ENCODE data around the gene CRLF2. TPM values are rescaled to one million over a fixed set of nuclear protein-coding genes. Genes with fewer than 3 reads are reported as not detected.

Gene CRLF2
- total and polyA plus RNA-seq, 8 donors = not detected

- no peak overlapping the region for H3K4me3 ChIP-seq
- no peak for DNase-seq
- no peak for TF ChIP-seq POLR2A (IDR thresholded peaks at IDR 0.05)
- TF ChIP-seq EP300 (IDR thresholded peaks at IDR 0.05) = no peak
- no peak for TF ChIP-seq CTCF (IDR thresholded peaks at IDR 0.05)
- no peak for TF ChIP-seq POLR2AphosphoS5 (IDR thresholded peaks at IDR 0.05)
- intact Hi-C loops (cut with DNase I; ENCODE audit: low total_unique reads) = no loop called here
- H3K4me1 ChIP-seq = no peaks in the 10 kb centered on the region
- peaks cover 0 to 8% (median 0%) of the 10 kb centered on the region in 4 donors for H3K9me3 ChIP-seq
- WGBS, 5 donors = 40 to 57% (median 51%) methylated on average over 9 of the region's 9 CpGs
- no peaks in the 10 kb centered on the region for H3K36me3 ChIP-seq
- H3K27me3 ChIP-seq = peaks cover 0 to 23% (median 0%) of the 10 kb centered on the region in 3 donors
- H3K27ac ChIP-seq = no peak overlapping the region
These were observed 60.9 kb downstream of the CRLF2 start for GRCh38 chrX:1151378-1152077.

DNA sequence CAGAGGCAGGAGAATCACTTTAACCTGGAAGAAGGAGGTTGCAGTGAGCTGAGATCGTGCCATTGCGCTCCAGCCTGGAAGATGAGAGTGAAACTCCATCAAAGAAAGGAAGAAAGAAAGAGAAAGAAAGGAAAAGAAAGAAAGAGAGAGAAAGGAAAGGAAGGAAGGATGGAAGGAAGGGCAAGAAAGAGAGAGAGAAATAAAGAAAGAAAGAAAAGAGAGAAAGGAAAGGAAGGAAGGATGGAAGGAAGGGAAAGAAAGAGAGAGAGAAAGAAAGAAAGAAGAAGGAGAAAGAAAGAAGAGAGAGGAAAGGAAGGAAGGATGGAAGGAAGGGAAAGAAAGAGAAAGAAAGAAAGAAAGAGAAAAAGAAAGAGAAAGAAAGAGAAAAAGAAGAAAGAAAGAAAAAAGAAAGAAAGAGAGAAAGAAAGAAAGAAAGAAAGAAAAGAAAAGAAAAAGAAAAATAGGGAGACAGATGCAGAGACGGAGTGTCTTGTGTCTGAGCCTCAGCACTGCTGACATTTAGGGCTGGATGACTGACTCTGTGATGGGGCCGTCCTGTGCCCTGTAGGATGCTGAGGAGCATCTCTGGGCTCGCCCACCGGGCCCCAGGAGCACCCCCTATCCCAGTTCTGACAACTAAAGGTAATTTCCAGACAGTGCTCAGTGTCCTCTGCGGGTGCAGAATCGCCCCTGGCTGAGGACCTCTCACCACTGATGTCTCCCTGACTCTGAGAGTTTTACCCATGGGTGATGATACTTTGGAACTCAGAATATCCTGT is 61.7 kb downstream of the CRLF2 start:
- H3K27me3 ChIP-seq = peaks cover 0 to 23% (median 0%) of the 10 kb centered on the region in 3 donors
- H3K4me3 ChIP-seq = no peak overlapping the region
- intact Hi-C loops (cut with DNase I; ENCODE audit: low total_unique reads) = no loop called here
- no peaks in the 10 kb centered on the region for H3K4me1 ChIP-seq
- TF ChIP-seq POLR2AphosphoS5 (IDR thresholded peaks at IDR 0.05) (no peak), POLR2A (IDR thresholded peaks at IDR 0.05) (no peak), CTCF (IDR thresholded peaks at IDR 0.05) (no peak), EP300 (IDR thresholded peaks at IDR 0.05) (no peak)
- H3K9me3 ChIP-seq = peaks cover 0 to 8% (median 0%) of the 10 kb centered on the region in 4 donors
- H3K27ac ChIP-seq = no peak overlapping the region
- 68 to 88% (median 81%) methylated on average over 8 of the region's 8 CpGs for WGBS, 5 donors
- H3K36me3 ChIP-seq = no peaks in the 10 kb centered on the region
- no peak for DNase-seq

DNA sequence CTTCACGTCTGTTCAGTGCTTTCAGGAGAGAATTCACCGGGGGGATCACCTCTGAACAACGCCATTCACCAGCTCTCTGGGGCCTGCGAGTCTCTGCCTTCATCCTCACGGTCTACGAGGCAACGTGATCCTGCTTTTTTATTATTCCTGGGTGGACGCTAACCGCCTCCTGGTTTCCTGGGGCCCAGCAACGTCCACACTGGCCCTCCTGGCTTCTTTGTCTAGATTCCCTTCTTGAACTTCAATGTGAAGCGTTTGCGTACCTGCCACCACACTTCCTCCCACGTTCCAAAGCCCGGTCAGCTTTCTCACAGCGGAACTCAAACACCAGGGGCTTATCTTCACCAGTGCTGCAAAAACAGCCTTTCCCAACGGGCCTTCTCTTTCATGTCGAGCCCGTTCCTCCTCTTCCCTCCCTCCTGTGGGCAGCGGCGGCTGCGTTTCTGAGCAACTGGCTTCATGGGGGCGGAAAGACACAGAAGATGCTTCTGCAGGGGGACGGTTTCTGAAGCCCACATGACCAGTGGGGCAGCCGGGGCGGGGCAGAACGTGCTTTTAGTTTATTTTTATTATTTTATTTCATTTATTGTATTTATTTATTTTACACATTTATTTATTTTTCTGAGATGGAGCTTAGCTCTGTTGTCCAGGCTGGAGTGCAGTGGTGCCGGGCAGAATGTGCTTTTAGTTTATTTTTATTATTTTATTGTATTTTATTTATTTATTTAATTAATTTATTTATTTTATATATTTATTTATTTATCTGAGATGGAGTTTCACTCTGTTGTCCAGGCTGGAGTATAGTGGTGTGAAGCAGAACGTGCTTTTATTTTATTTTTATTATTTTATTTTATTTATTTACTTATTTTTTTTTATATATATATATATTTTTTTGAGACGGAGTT is 64.6 kb downstream of the CRLF2 start:
- no peaks in the 10 kb centered on the region for H3K36me3 ChIP-seq
- H3K4me1 ChIP-seq = no peaks in the 10 kb centered on the region
- no peak overlapping the region for H3K4me3 ChIP-seq
- peaks cover 0 to 23% (median 0%) of the 10 kb centered on the region in 3 donors for H3K27me3 ChIP-seq
- 48 to 59% (median 52%) methylated on average over 29 of the region's 29 CpGs for WGBS, 5 donors
- no peak for TF ChIP-seq POLR2A (IDR thresholded peaks at IDR 0.05)
- no peak for TF ChIP-seq EP300 (IDR thresholded peaks at IDR 0.05)
- TF ChIP-seq CTCF (IDR thresholded peaks at IDR 0.05) = no peak
- no peak for TF ChIP-seq POLR2AphosphoS5 (IDR thresholded peaks at IDR 0.05)
- H3K27ac ChIP-seq = no peak overlapping the region
- DNase-seq = no peak
- intact Hi-C loops (cut with DNase I; ENCODE audit: low total_unique reads) = no loop called here
- peaks cover 0 to 8% (median 0%) of the 10 kb centered on the region in 4 donors for H3K9me3 ChIP-seq

- peaks cover 0 to 8% (median 2%) of the 10 kb centered on the region in 4 donors for H3K9me3 ChIP-seq
- H3K36me3 ChIP-seq = no peaks in the 10 kb centered on the region
- intact Hi-C loops (cut with DNase I; ENCODE audit: low total_unique reads) = no loop called here
- peaks cover 0 to 27% (median 0%) of the 10 kb centered on the region in 3 donors for H3K27me3 ChIP-seq
- 68 to 72% (median 70%) methylated on average over 11 of the region's 11 CpGs for WGBS, 5 donors
- H3K27ac ChIP-seq = no peak overlapping the region
- TF ChIP-seq CTCF (IDR thresholded peaks at IDR 0.05) = no peak
- TF ChIP-seq EP300 (IDR thresholded peaks at IDR 0.05) = no peak
- TF ChIP-seq POLR2AphosphoS5 (IDR thresholded peaks at IDR 0.05) = no peak
- no peak for TF ChIP-seq POLR2A (IDR thresholded peaks at IDR 0.05)
- no peak overlapping the region for H3K4me3 ChIP-seq
- no peaks in the 10 kb centered on the region for H3K4me1 ChIP-seq
- no peak for DNase-seq
These were observed 68.2 kb downstream of the CRLF2 start for GRCh38 chrX:1144293-1144692.
